Hepatocyte (in vitro differentiated cells): ENCODE data around the gene EDN1.

Experiments used
- EZH2 ChIP-seq: fragments of 200-600 bp; sonication (generic); IDR thresholded peaks from 2 replicates; pipeline ENCODE4 v1.6.1; 2016; ENCODE audit warnings: antibody characterized with exemption, mild to moderate bottlenecking, borderline replicate concordance
- EZH2phosphoT487 ChIP-seq: fragments of 200-600 bp; sonication (generic); IDR thresholded peaks from one replicate; pipeline ENCODE4 v1.6.1; 2018; ENCODE audit warnings: antibody characterized with exemption, mild to moderate bottlenecking, low read depth, moderate library complexity; ENCODE audit not compliant: unreplicated experiment, severe bottlenecking
- TF ChIP-seq, protein P1 (sequence below): fragments of 200-600 bp; sonication (generic); IDR thresholded peaks from 2 replicates; pipeline ENCODE4 v1.5.1; 2016; ENCODE audit warnings: antibody characterized with exemption, mild to moderate bottlenecking; ENCODE audit not compliant: poor library complexity

DNA sequence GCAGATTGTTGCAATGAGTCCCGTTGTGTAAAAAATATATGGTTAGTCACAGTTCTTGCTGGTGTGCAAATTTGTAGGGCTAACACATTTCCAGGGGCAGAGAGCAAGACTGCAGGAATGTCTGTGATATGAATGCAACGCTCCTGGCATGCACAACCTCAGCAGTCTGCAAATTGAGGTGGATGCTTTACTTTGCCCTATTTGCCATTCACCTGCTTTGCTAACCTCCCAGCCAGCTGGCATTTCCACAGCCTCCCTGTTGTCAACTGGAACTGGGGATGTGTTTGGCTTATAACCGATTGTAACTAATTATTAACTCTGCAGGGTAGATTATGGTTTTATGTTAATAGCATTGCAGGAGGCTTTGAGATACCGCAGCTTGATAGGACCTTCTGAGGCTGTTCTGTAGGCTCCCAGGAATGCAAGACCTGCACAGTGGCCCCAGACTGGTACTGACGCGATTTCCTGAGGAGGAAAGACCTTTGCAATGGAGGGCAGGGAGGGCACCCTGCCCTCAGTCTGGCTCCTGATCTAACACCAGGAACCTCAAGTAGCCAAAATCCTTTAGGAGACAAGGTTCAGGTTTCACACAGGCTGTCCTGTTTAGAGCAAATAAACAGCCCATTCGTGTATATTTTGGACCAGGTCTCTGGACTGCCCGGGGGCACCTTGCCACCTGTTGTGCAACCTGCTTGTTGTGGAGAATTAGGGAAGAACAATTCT is 53.4 kb downstream of the EDN1 start:
- TF ChIP-seq, protein P1, sequence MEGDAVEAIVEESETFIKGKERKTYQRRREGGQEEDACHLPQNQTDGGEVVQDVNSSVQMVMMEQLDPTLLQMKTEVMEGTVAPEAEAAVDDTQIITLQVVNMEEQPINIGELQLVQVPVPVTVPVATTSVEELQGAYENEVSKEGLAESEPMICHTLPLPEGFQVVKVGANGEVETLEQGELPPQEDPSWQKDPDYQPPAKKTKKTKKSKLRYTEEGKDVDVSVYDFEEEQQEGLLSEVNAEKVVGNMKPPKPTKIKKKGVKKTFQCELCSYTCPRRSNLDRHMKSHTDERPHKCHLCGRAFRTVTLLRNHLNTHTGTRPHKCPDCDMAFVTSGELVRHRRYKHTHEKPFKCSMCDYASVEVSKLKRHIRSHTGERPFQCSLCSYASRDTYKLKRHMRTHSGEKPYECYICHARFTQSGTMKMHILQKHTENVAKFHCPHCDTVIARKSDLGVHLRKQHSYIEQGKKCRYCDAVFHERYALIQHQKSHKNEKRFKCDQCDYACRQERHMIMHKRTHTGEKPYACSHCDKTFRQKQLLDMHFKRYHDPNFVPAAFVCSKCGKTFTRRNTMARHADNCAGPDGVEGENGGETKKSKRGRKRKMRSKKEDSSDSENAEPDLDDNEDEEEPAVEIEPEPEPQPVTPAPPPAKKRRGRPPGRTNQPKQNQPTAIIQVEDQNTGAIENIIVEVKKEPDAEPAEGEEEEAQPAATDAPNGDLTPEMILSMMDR = no peak
- no peak for TF ChIP-seq EZH2
- TF ChIP-seq EZH2phosphoT487 = no peak
